Neural cell (in vitro differentiated cells): ENCODE results near the gene BCL7B.

Experiments used
- EP300 ChIP-seq: fragments of 450-650 bp; conservative IDR thresholded peaks from 2 replicates; pipeline ENCODE4 v1.6.1; 2014; ENCODE audit warnings: antibody characterized with exemption, mild to moderate bottlenecking, moderate library complexity; ENCODE audit not compliant: poor library complexity, severe bottlenecking
- EZH2 ChIP-seq: fragments of 200-600, 300-800 bp; shearing (Covaris generic), sonication (generic); IDR thresholded peaks from 2 replicates; pipeline ENCODE4 v1.6.1; 2014; ENCODE audit warnings: antibody characterized with exemption, low read length, borderline replicate concordance, mild to moderate bottlenecking; ENCODE audit not compliant: insufficient read depth, poor library complexity, severe bottlenecking
- POLR2AphosphoS5 ChIP-seq: IDR thresholded peaks from 2 replicates; pipeline ENCODE4 v1.6.1; 2012
- RAD21 ChIP-seq: fragments of 450-650 bp; conservative IDR thresholded peaks from 2 replicates; pipeline ENCODE4 v1.6.1; 2014; ENCODE audit warnings: antibody characterized with exemption, mild to moderate bottlenecking, moderate library complexity
- SMC3 ChIP-seq: fragments of 450-650 bp; conservative IDR thresholded peaks from 2 replicates; pipeline ENCODE4 v1.6.1; 2014; ENCODE audit warnings: antibody characterized with exemption, mild to moderate bottlenecking, moderate library complexity; ENCODE audit not compliant: poor library complexity
- TAF1 ChIP-seq: IDR thresholded peaks from 2 replicates; pipeline ENCODE4 v1.6.1; 2012; ENCODE audit warnings: low read depth
- TF ChIP-seq, protein P1 (sequence below): fragments of 450-650 bp; IDR thresholded peaks from 2 replicates; pipeline ENCODE4 v1.5.1; 2014; ENCODE audit warnings: antibody characterized with exemption, mild to moderate bottlenecking, moderate library complexity; ENCODE audit not compliant: poor library complexity, severe bottlenecking
- TF ChIP-seq, protein P2 (sequence below): IDR thresholded peaks from 2 replicates; pipeline ENCODE4 v1.6.1; 2012; ENCODE audit warnings: borderline replicate concordance

DNA sequence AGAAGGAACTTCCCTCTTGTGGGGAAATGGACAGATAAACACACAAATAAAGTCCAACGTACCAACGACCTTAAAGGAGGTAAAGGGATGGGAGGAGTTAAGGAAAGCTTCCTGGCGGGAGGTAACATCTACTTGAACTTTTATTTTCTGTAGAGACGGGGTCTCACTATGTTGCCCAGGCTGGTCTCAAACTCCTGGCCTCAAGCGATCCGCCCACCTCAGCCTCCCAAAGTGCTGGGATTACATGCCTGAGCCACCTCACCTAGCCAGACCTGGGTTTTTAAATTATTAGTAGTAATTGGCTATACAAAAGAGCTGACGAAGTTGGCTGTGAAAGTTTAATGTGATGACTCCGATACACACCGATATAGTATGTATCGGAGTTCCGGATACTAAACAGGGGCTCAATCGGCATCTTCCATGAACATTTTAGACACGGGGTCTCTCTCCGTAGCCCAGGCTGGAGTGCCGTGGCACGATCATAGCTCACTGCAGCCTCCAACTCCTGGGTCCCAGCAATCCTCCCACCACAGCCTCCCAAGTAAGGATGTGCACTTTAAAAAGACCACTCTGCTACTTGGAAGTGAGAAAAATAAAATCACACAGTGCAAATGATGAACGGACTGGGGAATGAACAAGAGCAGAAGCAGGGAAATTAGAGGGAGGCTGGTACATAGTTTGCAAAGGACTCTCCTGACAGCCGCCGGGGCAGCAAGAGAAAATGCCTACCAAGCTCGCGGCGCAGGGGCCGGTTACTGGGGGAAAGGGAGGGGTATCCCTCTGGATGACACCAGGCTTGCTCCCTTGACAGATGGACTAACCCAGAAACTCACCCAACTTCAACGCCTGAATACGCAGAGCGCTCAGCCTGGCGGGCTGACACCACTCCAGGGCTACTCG, 1.0 kb downstream of the BCL7B start:
- TF ChIP-seq TAF1, result no peak
- TF ChIP-seq, protein P1, sequence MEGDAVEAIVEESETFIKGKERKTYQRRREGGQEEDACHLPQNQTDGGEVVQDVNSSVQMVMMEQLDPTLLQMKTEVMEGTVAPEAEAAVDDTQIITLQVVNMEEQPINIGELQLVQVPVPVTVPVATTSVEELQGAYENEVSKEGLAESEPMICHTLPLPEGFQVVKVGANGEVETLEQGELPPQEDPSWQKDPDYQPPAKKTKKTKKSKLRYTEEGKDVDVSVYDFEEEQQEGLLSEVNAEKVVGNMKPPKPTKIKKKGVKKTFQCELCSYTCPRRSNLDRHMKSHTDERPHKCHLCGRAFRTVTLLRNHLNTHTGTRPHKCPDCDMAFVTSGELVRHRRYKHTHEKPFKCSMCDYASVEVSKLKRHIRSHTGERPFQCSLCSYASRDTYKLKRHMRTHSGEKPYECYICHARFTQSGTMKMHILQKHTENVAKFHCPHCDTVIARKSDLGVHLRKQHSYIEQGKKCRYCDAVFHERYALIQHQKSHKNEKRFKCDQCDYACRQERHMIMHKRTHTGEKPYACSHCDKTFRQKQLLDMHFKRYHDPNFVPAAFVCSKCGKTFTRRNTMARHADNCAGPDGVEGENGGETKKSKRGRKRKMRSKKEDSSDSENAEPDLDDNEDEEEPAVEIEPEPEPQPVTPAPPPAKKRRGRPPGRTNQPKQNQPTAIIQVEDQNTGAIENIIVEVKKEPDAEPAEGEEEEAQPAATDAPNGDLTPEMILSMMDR, result no peak
- no peak for TF ChIP-seq EP300
- TF ChIP-seq EZH2, result no peak
- no peak for TF ChIP-seq SMC3
- TF ChIP-seq RAD21, result no peak
- TF ChIP-seq, protein P2, sequence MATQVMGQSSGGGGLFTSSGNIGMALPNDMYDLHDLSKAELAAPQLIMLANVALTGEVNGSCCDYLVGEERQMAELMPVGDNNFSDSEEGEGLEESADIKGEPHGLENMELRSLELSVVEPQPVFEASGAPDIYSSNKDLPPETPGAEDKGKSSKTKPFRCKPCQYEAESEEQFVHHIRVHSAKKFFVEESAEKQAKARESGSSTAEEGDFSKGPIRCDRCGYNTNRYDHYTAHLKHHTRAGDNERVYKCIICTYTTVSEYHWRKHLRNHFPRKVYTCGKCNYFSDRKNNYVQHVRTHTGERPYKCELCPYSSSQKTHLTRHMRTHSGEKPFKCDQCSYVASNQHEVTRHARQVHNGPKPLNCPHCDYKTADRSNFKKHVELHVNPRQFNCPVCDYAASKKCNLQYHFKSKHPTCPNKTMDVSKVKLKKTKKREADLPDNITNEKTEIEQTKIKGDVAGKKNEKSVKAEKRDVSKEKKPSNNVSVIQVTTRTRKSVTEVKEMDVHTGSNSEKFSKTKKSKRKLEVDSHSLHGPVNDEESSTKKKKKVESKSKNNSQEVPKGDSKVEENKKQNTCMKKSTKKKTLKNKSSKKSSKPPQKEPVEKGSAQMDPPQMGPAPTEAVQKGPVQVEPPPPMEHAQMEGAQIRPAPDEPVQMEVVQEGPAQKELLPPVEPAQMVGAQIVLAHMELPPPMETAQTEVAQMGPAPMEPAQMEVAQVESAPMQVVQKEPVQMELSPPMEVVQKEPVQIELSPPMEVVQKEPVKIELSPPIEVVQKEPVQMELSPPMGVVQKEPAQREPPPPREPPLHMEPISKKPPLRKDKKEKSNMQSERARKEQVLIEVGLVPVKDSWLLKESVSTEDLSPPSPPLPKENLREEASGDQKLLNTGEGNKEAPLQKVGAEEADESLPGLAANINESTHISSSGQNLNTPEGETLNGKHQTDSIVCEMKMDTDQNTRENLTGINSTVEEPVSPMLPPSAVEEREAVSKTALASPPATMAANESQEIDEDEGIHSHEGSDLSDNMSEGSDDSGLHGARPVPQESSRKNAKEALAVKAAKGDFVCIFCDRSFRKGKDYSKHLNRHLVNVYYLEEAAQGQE, result no peak
- TF ChIP-seq POLR2AphosphoS5, result no peak
